ENCODE results near the gene THBS1.

The THBS1 gene

GRCh38 chr15:39542385-39543065 lies 38.4 kb upstream of the THBS1 start:
- TF ChIP-seq FOXM1 (IDR thresholded peaks at IDR 0.05; ENCODE audit: borderline replicate concordance) (no peak), L3MBTL2 (conservative IDR thresholded peaks at IDR 0.05) (no peak), NFRKB (IDR thresholded peaks at IDR 0.05) (no peak), SP1 (IDR thresholded peaks at IDR 0.05) (no peak)
- DNase-seq (ENCODE audit: extremely low spot score): no peak
- ChIA-PET CTCF (no interaction called here), POLR2A (no interaction called here)

- no peak for DNase-seq (ENCODE audit: extremely low spot score)
These were observed 37.2 kb upstream of the THBS1 start for GRCh38 chr15:39543651-39544050.

GRCh38 chr15:39546842-39547241 lies 34.0 kb upstream of the THBS1 start:
- TF ChIP-seq L3MBTL2 (conservative IDR thresholded peaks at IDR 0.05) (no peak), ZNF384 (IDR thresholded peaks at IDR 0.05) (no peak), BHLHE40 (IDR thresholded peaks at IDR 0.05; ENCODE audit: borderline replicate concordance) (no peak), LEF1 (IDR thresholded peaks at IDR 0.05; ENCODE audit: borderline replicate concordance) (no peak), SP1 (IDR thresholded peaks at IDR 0.05) (no peak), SUZ12 (IDR thresholded peaks at IDR 0.05) (no peak), ARNT (IDR thresholded peaks at IDR 0.05) (no peak), HDGF (IDR thresholded peaks at IDR 0.05; ENCODE audit: borderline replicate concordance) (no peak), CTBP1 (IDR thresholded peaks at IDR 0.05; ENCODE audit: borderline replicate concordance) (no peak), TARDBP (IDR thresholded peaks at IDR 0.05) (no peak), PKNOX1 (IDR thresholded peaks at IDR 0.05) (no peak), NFRKB (IDR thresholded peaks at IDR 0.05) (no peak), FOXM1 (IDR thresholded peaks at IDR 0.05; ENCODE audit: borderline replicate concordance) (no peak), ELF4 (IDR thresholded peaks at IDR 0.05) (no peak), FOXA1 (IDR thresholded peaks at IDR 0.05) (no peak), FOXK2 (IDR thresholded peaks at IDR 0.05) (no peak)
- DNase-seq (ENCODE audit: extremely low spot score): no peak
- CTCF ChIA-PET: no interaction called here
- POLR2A ChIA-PET: no interaction called here

More at GRCh38 chr15:39543651-39544050, 37.2 kb upstream of the THBS1 start:
- ChIA-PET POLR2A (no interaction called here), CTCF (no interaction called here)
- TF ChIP-seq ELF4 (IDR thresholded peaks at IDR 0.05) (no peak), CTBP1 (IDR thresholded peaks at IDR 0.05; ENCODE audit: borderline replicate concordance) (no peak), SUZ12 (IDR thresholded peaks at IDR 0.05) (no peak)

- TF ChIP-seq PKNOX1 (IDR thresholded peaks at IDR 0.05) (no peak), SP1 (IDR thresholded peaks at IDR 0.05) (no peak), FOXK2 (IDR thresholded peaks at IDR 0.05) (no peak), L3MBTL2 (conservative IDR thresholded peaks at IDR 0.05) (no peak), BHLHE40 (IDR thresholded peaks at IDR 0.05; ENCODE audit: borderline replicate concordance) (no peak), FOXM1 (IDR thresholded peaks at IDR 0.05; ENCODE audit: borderline replicate concordance) (no peak), NFRKB (IDR thresholded peaks at IDR 0.05) (no peak), ARNT (IDR thresholded peaks at IDR 0.05) (no peak), ELF4 (IDR thresholded peaks at IDR 0.05) (no peak), LEF1 (IDR thresholded peaks at IDR 0.05; ENCODE audit: borderline replicate concordance) (no peak), ZNF384 (IDR thresholded peaks at IDR 0.05) (no peak), CTBP1 (IDR thresholded peaks at IDR 0.05; ENCODE audit: borderline replicate concordance) (no peak), SUZ12 (IDR thresholded peaks at IDR 0.05) (no peak), FOXA1 (IDR thresholded peaks at IDR 0.05) (no peak)
- ChIA-PET CTCF (no interaction called here), POLR2A (no interaction called here)
- no peak for DNase-seq (ENCODE audit: extremely low spot score)
These were observed 32.3 kb upstream of the THBS1 start for GRCh38 chr15:39548561-39548960.

- CTCF ChIA-PET: no interaction called here
- POLR2A ChIA-PET: no interaction called here
- TF ChIP-seq NFRKB (IDR thresholded peaks at IDR 0.05): no peak
- TF ChIP-seq FOXM1 (IDR thresholded peaks at IDR 0.05; ENCODE audit: borderline replicate concordance): no peak
- TF ChIP-seq SUZ12 (IDR thresholded peaks at IDR 0.05): no peak
- no peak for TF ChIP-seq HDGF (IDR thresholded peaks at IDR 0.05; ENCODE audit: borderline replicate concordance)
- no peak for TF ChIP-seq ZNF384 (IDR thresholded peaks at IDR 0.05)
- TF ChIP-seq SP1 (IDR thresholded peaks at IDR 0.05): no peak
- TF ChIP-seq TARDBP (IDR thresholded peaks at IDR 0.05): no peak
- TF ChIP-seq LEF1 (IDR thresholded peaks at IDR 0.05; ENCODE audit: borderline replicate concordance): no peak
- no peak for TF ChIP-seq FOXA1 (IDR thresholded peaks at IDR 0.05)
- DNase-seq (ENCODE audit: extremely low spot score): no peak
These were observed 31.0 kb upstream of the THBS1 start for GRCh38 chr15:39549912-39550311.

GRCh38 chr15:39551476-39551875 lies 29.4 kb upstream of the THBS1 start:
- no peak for DNase-seq (ENCODE audit: extremely low spot score)
- TF ChIP-seq SUZ12 (IDR thresholded peaks at IDR 0.05): no peak
- no peak for TF ChIP-seq SP1 (IDR thresholded peaks at IDR 0.05)
- no peak for TF ChIP-seq NFRKB (IDR thresholded peaks at IDR 0.05)
- TF ChIP-seq FOXA1 (IDR thresholded peaks at IDR 0.05): no peak
- no peak for TF ChIP-seq L3MBTL2 (conservative IDR thresholded peaks at IDR 0.05)
- no peak for TF ChIP-seq ZNF384 (IDR thresholded peaks at IDR 0.05)
- no peak for TF ChIP-seq HDGF (IDR thresholded peaks at IDR 0.05; ENCODE audit: borderline replicate concordance)
- no peak for TF ChIP-seq FOXM1 (IDR thresholded peaks at IDR 0.05; ENCODE audit: borderline replicate concordance)
- no peak for TF ChIP-seq CTBP1 (IDR thresholded peaks at IDR 0.05; ENCODE audit: borderline replicate concordance)
- TF ChIP-seq ELF4 (IDR thresholded peaks at IDR 0.05): no peak
- TF ChIP-seq LEF1 (IDR thresholded peaks at IDR 0.05; ENCODE audit: borderline replicate concordance): no peak
- TF ChIP-seq ARNT (IDR thresholded peaks at IDR 0.05): no peak
- no peak for TF ChIP-seq PKNOX1 (IDR thresholded peaks at IDR 0.05)
- TF ChIP-seq FOXK2 (IDR thresholded peaks at IDR 0.05): no peak
- TF ChIP-seq TARDBP (IDR thresholded peaks at IDR 0.05): no peak
- TF ChIP-seq BHLHE40 (IDR thresholded peaks at IDR 0.05; ENCODE audit: borderline replicate concordance): no peak
- POLR2A ChIA-PET: no interaction called here
- CTCF ChIA-PET: no interaction called here
